Liver (tissue), 9 donors: Measurements from ENCODE around the gene CREB1. TPM values are rescaled to one million over a fixed set of nuclear protein-coding genes. Genes with fewer than 3 reads are reported as not detected.
"Not testable (repeated sequence)": the region's sequence is repeated elsewhere in the genome, so short reads cannot be mapped to it uniquely, and the experiment has no call there.

ENCODE experiments used
- DNase-seq: peaks from one replicate; pipeline ENCODE4 v3.0.0-alpha.2; 2017; ENCODE audit warnings: low spot score
- H3K27ac ChIP-seq, 2 donors: one replicate each; pipeline ENCODE4 v1.7.0; 2013; ENCODE audit warnings: inconsistent platforms in 2 of 2, low read length in 2 of 2, control low read depth in 1 of 2, low read depth in 1 of 2, mild to moderate bottlenecking in 1 of 2
- H3K27me3 ChIP-seq, 4 donors: one replicate each; pipeline versions ENCODE4 v1.6.1 to v1.7.0; 2013; ENCODE audit warnings: low read length in 3 of 4, inconsistent platforms in 1 of 4, mild to moderate bottlenecking in 1 of 4, moderate library complexity in 1 of 4; ENCODE audit not compliant: control insufficient read depth in 4 of 4, insufficient read depth in 4 of 4
- H3K36me3 ChIP-seq, 4 donors: one replicate each; pipeline versions ENCODE4 v1.6.1 to v1.7.0; 2013; ENCODE audit warnings: low read length in 3 of 4, mild to moderate bottlenecking in 3 of 4, low read depth in 1 of 4, moderate library complexity in 1 of 4; ENCODE audit not compliant: control insufficient read depth in 4 of 4, insufficient read depth in 3 of 4
- H3K4me1 ChIP-seq, 4 donors: one replicate each; pipeline versions ENCODE4 v1.6.1 to v1.7.0; 2013; ENCODE audit warnings: low read length in 3 of 4, mild to moderate bottlenecking in 3 of 4, moderate library complexity in 1 of 4; ENCODE audit not compliant: control insufficient read depth in 4 of 4, insufficient read depth in 4 of 4
- H3K4me3 ChIP-seq, 3 donors: one replicate each; pipeline versions ENCODE4 v1.6.1 to v1.7.0; 2013; ENCODE audit warnings: low read length in 3 of 3, control low read depth in 1 of 3, low read depth in 1 of 3, mild to moderate bottlenecking in 1 of 3
- H3K9ac ChIP-seq, 2 donors: one replicate each; pipeline ENCODE4 v1.7.0; 2013; ENCODE audit warnings: low read length in 2 of 2, mild to moderate bottlenecking in 2 of 2, moderate library complexity in 2 of 2, control low read depth in 1 of 2, low read depth in 1 of 2
- H3K9me3 ChIP-seq, 4 donors: one replicate each; pipeline versions ENCODE4 v1.6.1 to v1.7.0; 2013; ENCODE audit warnings: low read length in 3 of 4; ENCODE audit not compliant: control insufficient read depth in 4 of 4
- ATF3 ChIP-seq: IDR thresholded peaks from 2 replicates; pipeline ENCODE4 v1.6.1; 2016; ENCODE audit warnings: antibody characterized with exemption
- CTCF ChIP-seq: fragments of 150-350 bp; IDR thresholded peaks from 2 replicates; pipeline ENCODE4 v1.5.1; 2017; ENCODE audit warnings: improper control_type of control experiment, low read depth, low read length; ENCODE audit not compliant: missing input control
- EGR1 ChIP-seq, 2 donors: IDR thresholded peaks; 2 replicates each; pipeline ENCODE4 v1.6.1; 2016 to 2018; ENCODE audit warnings: antibody characterized with exemption in 2 of 2, low read depth in 2 of 2
- FOXA1 ChIP-seq: IDR thresholded peaks from 2 replicates; pipeline ENCODE4 v1.6.1; 2016; ENCODE audit warnings: antibody characterized with exemption
- HNF4A ChIP-seq, 2 donors: conservative IDR thresholded peaks; 2 replicates each; pipeline ENCODE4 v1.6.1; 2016; ENCODE audit warnings: antibody characterized with exemption in 2 of 2, mild to moderate bottlenecking in 2 of 2
- HNF4G ChIP-seq: IDR thresholded peaks from 2 replicates; pipeline ENCODE4 v1.6.1; 2016; ENCODE audit warnings: antibody characterized with exemption
- JUND ChIP-seq, 2 donors: IDR thresholded peaks; 2 replicates each; pipeline ENCODE4 v1.6.1; 2016; ENCODE audit warnings: antibody characterized with exemption in 2 of 2
- MAX ChIP-seq: IDR thresholded peaks from 2 replicates; pipeline ENCODE4 v1.6.1; 2016; ENCODE audit warnings: antibody characterized with exemption
- NR2F2 ChIP-seq: IDR thresholded peaks from 2 replicates; pipeline ENCODE4 v1.6.1; 2016; ENCODE audit warnings: antibody characterized with exemption
- RAD21 ChIP-seq, 2 donors: IDR thresholded peaks; 2 replicates each; pipeline ENCODE4 v1.6.1; 2016; ENCODE audit warnings: antibody characterized with exemption in 2 of 2, mild to moderate bottlenecking in 2 of 2
- SP1 ChIP-seq: IDR thresholded peaks from 2 replicates; pipeline ENCODE4 v1.6.1; 2018; ENCODE audit warnings: antibody characterized with exemption, mild to moderate bottlenecking
- YY1 ChIP-seq: IDR thresholded peaks from 2 replicates; pipeline ENCODE4 v1.6.1; 2016; ENCODE audit warnings: antibody characterized with exemption, mild to moderate bottlenecking
- ZBTB33 ChIP-seq: IDR thresholded peaks from 2 replicates; pipeline ENCODE4 v1.6.1; 2016; ENCODE audit warnings: antibody characterized with exemption
- WGBS: extraction: QIAGEN DNeasy Blood & Tissue Kit; methylation state at CpG from one replicate; pipeline ENCODE4 v1.1.7; 2013; 5-methylcytosine and 5-hydroxymethylcytosine counted together
- polyA plus RNA-seq, 2 donors: library from polyadenylated mRNA; stranded (reverse) in 1 of 2; unstranded in 1 of 2; fragments of 200-250 nt in 1 of 2; fragments of >200 nt in 1 of 2; fragmentation: Nextera tagmentation in 1 of 2; extraction: Ambion mirVana in 1 of 2; gene quantifications; one replicate each; pipeline versions ENCODE4 v1.2.1 to v1.2.3, GENCODE V29; 2013 to 2015
- total RNA-seq, 2 donors: library from RNA; depleted of rRNA; stranded (reverse); fragments of >200 nt; gene quantifications; one replicate each; pipeline ENCODE4 v1.2.3, GENCODE V29; 2014
- donor health status: healthy.
- donor health status: healthy.
- donor health status: healthy.
- donor health status: healthy.
- donor health status: healthy.

The CREB1 gene
- total and polyA plus RNA-seq, 4 donors, result 4.4 to 24.4 (median 14.5) TPM

DNA sequence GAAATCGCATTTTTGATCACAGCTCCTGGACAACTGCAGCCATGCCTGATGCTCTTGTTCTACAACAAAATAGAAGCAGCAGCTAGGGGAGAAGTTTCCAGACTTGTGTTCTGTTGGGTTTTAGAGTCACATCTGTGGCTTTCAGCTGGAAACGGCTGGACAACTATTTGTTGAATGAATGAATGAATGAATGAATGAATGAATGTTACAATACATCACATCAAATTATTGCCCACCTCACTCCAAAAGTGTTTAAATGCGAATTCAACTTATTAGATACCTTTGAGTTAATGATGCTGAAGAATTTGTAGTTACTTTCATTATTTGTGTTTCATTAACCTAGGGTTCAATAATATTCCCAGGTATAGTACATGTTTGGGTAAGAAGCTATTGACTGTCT is 103.9 kb downstream of the CREB1 start:
- Histone ChIP-seq H3K36me3 (no peaks in the 10 kb centered on the region), H3K27me3 (no peaks in the 10 kb centered on the region), H3K27ac (no peak overlapping the region), H3K4me1 (peaks cover 5 to 11% (median 7%) of the 10 kb centered on the region in 4 donors), H3K9me3 (no peaks in the 10 kb centered on the region), H3K4me3 (no peak overlapping the region), H3K9ac (no peak overlapping the region)
- 87% methylated on average over 3 of the region's 3 CpGs for WGBS
- no peak for DNase-seq
- no peak for TF ChIP-seq ATF3
- TF ChIP-seq FOXA1, result no peak
- TF ChIP-seq CTCF, result no peak

GRCh38 chr2:207635468-207636200 is 105.9 kb downstream of the CREB1 start:
- no peak overlapping the region for H3K4me3 ChIP-seq
- H3K4me1 ChIP-seq, result peaks cover 5 to 11% (median 7%) of the 10 kb centered on the region in 4 donors
- no peak overlapping the region for H3K27ac ChIP-seq
- H3K9me3 ChIP-seq, result no peaks in the 10 kb centered on the region
- no peaks in the 10 kb centered on the region for H3K36me3 ChIP-seq
- WGBS, result 90% methylated on average over 11 of the region's 11 CpGs
- DNase-seq, result no peak
- H3K27me3 ChIP-seq, result no peaks in the 10 kb centered on the region
- no peak overlapping the region for H3K9ac ChIP-seq
- no peak for TF ChIP-seq RAD21 (IDR thresholded peaks at IDR 0.05)
- no peak for TF ChIP-seq ZBTB33
- no peak for TF ChIP-seq JUND (IDR thresholded peaks at IDR 0.05)

DNA sequence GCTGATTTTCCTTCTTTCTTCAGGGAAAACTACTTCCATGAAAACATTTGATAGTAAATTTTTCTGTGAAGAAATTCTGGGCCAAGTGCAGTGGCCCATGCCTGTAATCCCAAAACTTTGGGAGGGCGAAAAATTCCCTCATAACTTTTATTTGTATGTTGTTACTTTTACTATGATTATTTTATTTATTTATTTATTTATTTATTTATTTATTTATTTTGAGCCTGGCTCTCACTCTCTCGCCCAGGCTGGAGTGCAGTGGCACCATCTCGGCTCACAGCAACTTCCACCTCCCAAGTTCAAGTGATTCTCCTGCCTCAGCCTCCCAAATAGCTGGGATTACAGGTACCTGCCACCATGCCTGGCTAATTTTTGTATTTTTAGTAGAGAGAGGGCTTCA is 109.5 kb downstream of the CREB1 start:
- H3K27me3 ChIP-seq, H3K36me3 ChIP-seq, H3K4me1 ChIP-seq, DNase-seq, H3K9ac ChIP-seq, H3K27ac ChIP-seq, H3K9me3 ChIP-seq, H3K4me3 ChIP-seq: not testable (repeated sequence)
- WGBS, result 96% methylated on average over 3 of the region's 3 CpGs

- no peak overlapping the region for H3K4me3 ChIP-seq
- no peaks in the 10 kb centered on the region for H3K36me3 ChIP-seq
- no peaks in the 10 kb centered on the region for H3K4me1 ChIP-seq
- H3K27me3 ChIP-seq, result no peaks in the 10 kb centered on the region
- H3K9ac ChIP-seq, result no peak overlapping the region
- no peak overlapping the region for H3K27ac ChIP-seq
- DNase-seq, result no peak
- no peaks in the 10 kb centered on the region for H3K9me3 ChIP-seq
- TF ChIP-seq EGR1 (IDR thresholded peaks at IDR 0.05; ENCODE audit: low read depth in 2 of 2), result no peak
- no peak for TF ChIP-seq CTCF
- TF ChIP-seq HNF4G, result no peak
- TF ChIP-seq FOXA1, result no peak
- no peak for TF ChIP-seq RAD21 (IDR thresholded peaks at IDR 0.05)
- no peak for TF ChIP-seq MAX
- TF ChIP-seq ATF3, result no peak
- TF ChIP-seq HNF4A (conservative IDR thresholded peaks at IDR 0.05), result no peak
- no peak for TF ChIP-seq YY1
- TF ChIP-seq SP1, result no peak
- TF ChIP-seq NR2F2, result no peak
These were observed 110.4 kb downstream of the CREB1 start for GRCh38 chr2:207640160-207640559.
